Activated CD4-positive, alpha-beta memory T cell treated with anti-CD3 and anti-CD28 coated beads, Interleukin-2, amount 10 ng/mL, durations not matched to agents 7 days and 5 days (primary cell): ENCODE measurements around the gene LMX1B. TPM values are rescaled to one million over a fixed set of nuclear protein-coding genes. Genes with fewer than 3 reads are reported as not detected.
"Not testable (repeated sequence)": the region's sequence is repeated elsewhere in the genome, so short reads cannot be mapped to it uniquely, and the experiment has no call there.

Source experiments
- CTCF ChIA-PET: fragments of 350-600 bp; sonication (Branson Sonifier 250); formaldehyde crosslinking; loops from one replicate; lab custom pipeline; 2021; ENCODE audit warnings: antibody characterized with exemption, inconsistent platforms; lab: Charles Lee
- POLR2A ChIA-PET: fragments of 350-600 bp; sonication (Branson Sonifier 250); formaldehyde crosslinking; loops from one replicate; lab custom pipeline; 2021; ENCODE audit warnings: antibody characterized with exemption; lab: Charles Lee
- DNase-seq: peaks from one replicate; pipeline ENCODE4 v3.0.0-alpha.2; 2020
- H3K27ac Mint-ChIP-seq: one replicate; pipeline ENCODE4 v1.8.0; 2021; ENCODE audit warnings: mild to moderate bottlenecking, mixed read lengths
- H3K27me3 Mint-ChIP-seq: one replicate; pipeline ENCODE4 v1.8.0; 2021; ENCODE audit warnings: mixed read lengths
- H3K36me3 Mint-ChIP-seq: one replicate; pipeline ENCODE4 v1.8.0; 2021; ENCODE audit warnings: low read depth, mixed read lengths
- H3K4me1 Mint-ChIP-seq: one replicate; pipeline ENCODE4 v1.8.0; 2021; ENCODE audit warnings: mixed read lengths
- H3K4me3 Mint-ChIP-seq: one replicate; pipeline ENCODE4 v1.8.0; 2021; ENCODE audit warnings: mild to moderate bottlenecking, mixed read lengths
- H3K9me3 Mint-ChIP-seq: one replicate; pipeline ENCODE4 v1.8.0; 2021; ENCODE audit warnings: mixed read lengths
- total RNA-seq, 2 experiments: library from RNA; stranded (reverse); gene quantifications; one replicate each; pipeline ENCODE4 v1.2.3, GENCODE V29; 2021

Gene LMX1B
- total RNA-seq: not detected

- Mint-ChIP-seq H3K4me3 (peak within 1 kb of the TSS; percentile 58), H3K36me3 (peaks cover 7% of the 10 kb centered on the region), H3K9me3 (no peaks in the 10 kb centered on the region), H3K4me1 (peaks cover 23% of the 10 kb centered on the region), H3K27me3 (peaks cover 74% of the 10 kb centered on the region), H3K27ac (peak within 1 kb of the TSS; percentile 44)
- ChIA-PET POLR2A (no interaction called here), CTCF (interaction anchor here (0.6 to 1.3 kb wide), 2 partner anchors 77 to 1075 kb away, joined by 3 read pairs; no protein-coding TSS in a partner anchor)
- no peak for DNase-seq
These were observed at the start of gene LMX1B for GRCh38 chr9:126613651-126614050. TSS of gene LMX1B (plus strand) at chr9:126613928. CDS start at chr9:126614450, 522 bp downstream.

DNA sequence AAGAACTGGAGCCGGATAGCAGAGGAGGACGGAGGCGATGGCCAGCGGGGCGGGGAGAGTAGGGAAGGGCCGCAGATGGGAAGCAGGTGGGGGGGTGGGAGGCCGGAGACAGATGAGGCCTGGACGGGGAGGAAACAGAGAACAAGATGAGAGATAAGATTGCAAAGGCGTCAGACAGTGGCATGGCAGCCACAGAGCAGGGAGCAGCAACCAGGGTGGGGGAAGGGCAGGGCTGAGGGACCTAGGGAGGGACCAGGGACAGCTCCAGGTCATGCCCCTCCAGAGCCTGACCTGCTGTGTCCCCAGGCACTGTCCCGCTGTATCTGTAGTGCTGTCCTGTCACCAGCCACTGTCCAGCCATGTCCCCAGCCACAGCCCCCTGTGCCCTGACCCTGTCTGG lies 49.6 kb upstream of the LMX1B start:
- POLR2A ChIA-PET: interaction anchor here (1.2 kb wide), 1 partner anchor 14 kb away, joined by 3 read pairs; no protein-coding TSS in a partner anchor
- H3K27ac Mint-ChIP-seq: no peak overlapping the region
- H3K4me1 Mint-ChIP-seq: no peaks in the 10 kb centered on the region
- no peak for DNase-seq
- H3K36me3 Mint-ChIP-seq: no peaks in the 10 kb centered on the region
- peaks cover 48% of the 10 kb centered on the region for H3K27me3 Mint-ChIP-seq
- no peaks in the 10 kb centered on the region for H3K9me3 Mint-ChIP-seq
- CTCF ChIA-PET: no interaction called here
- H3K4me3 Mint-ChIP-seq: no peak overlapping the region

GRCh38 chr9:126564716-126565115 lies 49.0 kb upstream of the LMX1B start:
- no peak for DNase-seq
- no peak overlapping the region for H3K27ac Mint-ChIP-seq
- peaks cover 42% of the 10 kb centered on the region for H3K27me3 Mint-ChIP-seq
- no peaks in the 10 kb centered on the region for H3K9me3 Mint-ChIP-seq
- no peaks in the 10 kb centered on the region for H3K36me3 Mint-ChIP-seq
- no peaks in the 10 kb centered on the region for H3K4me1 Mint-ChIP-seq
- H3K4me3 Mint-ChIP-seq: no peak overlapping the region
- POLR2A ChIA-PET: no interaction called here
- CTCF ChIA-PET: no interaction called here

GRCh38 chr9:126565336-126566128 lies 48.2 kb upstream of the LMX1B start:
- Mint-ChIP-seq H3K4me3 (no peak overlapping the region), H3K9me3 (no peaks in the 10 kb centered on the region), H3K36me3 (no peaks in the 10 kb centered on the region), H3K27me3 (peaks cover 39% of the 10 kb centered on the region), H3K27ac (no peak overlapping the region), H3K4me1 (no peaks in the 10 kb centered on the region)
- no peak for DNase-seq
- ChIA-PET CTCF (no interaction called here), POLR2A (no interaction called here)

- Mint-ChIP-seq H3K4me3 (no peak overlapping the region), H3K27me3 (peaks cover 21% of the 10 kb centered on the region), H3K27ac (no peak overlapping the region), H3K9me3 (no peaks in the 10 kb centered on the region), H3K4me1 (no peaks in the 10 kb centered on the region), H3K36me3 (no peaks in the 10 kb centered on the region)
- POLR2A ChIA-PET: no interaction called here
- DNase-seq: no peak
- CTCF ChIA-PET: interaction anchor here (0.6 kb wide), 1 partner anchor 14 kb away, joined by 5 read pairs; no protein-coding TSS in a partner anchor
These were observed 44.7 kb upstream of the LMX1B start for GRCh38 chr9:126569036-126569435.

DNA sequence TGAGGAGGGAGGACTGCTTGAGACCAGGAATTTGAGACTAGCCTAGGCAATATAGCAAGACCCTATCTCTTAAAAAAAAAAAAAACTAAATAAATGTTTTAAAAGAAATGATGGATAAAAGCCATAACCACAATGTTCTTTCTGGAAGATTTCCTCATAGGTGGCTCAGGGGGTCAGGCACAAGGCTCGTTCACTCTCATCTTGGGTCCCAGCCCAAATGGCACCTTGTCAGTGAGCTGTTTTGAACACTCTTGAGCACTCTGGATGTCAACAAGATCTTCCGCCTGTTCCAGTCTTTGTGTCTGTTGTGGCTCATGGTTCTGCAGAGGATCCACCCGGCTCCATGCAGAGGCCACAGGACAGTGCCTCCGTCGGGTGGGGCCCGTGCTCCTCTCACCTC lies 35.7 kb upstream of the LMX1B start:
- Mint-ChIP-seq H3K36me3 (no peaks in the 10 kb centered on the region), H3K9me3 (no peaks in the 10 kb centered on the region), H3K4me3 (no peak overlapping the region), H3K4me1 (no peaks in the 10 kb centered on the region), H3K27me3 (peaks cover 9% of the 10 kb centered on the region), H3K27ac (no peak overlapping the region)
- POLR2A ChIA-PET: no interaction called here
- CTCF ChIA-PET: interaction anchor here (0.7 to 0.8 kb wide), 2 partner anchors 20 to 846 kb away, joined by 3 to 4 read pairs; partner anchors contain the start of gene ZNF79
- no peak for DNase-seq

DNA sequence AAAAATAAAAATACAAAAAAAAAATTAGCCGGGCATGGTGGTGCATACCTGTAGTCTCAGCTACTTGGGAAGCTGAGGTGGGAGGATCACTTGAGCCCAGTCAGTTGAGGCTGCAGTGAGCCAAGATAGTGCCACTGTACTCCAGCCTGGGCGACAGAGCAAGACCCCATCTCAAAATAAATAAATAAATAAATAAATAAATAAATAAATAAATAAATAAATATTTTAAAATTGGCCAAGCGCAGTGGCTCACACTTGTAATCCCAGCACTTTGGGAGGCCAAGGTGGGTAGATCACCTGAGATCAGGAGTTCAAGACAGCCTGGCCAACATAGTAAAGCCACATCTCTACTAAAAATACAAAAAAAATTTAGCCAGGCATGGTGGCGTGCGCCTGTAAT lies 33.4 kb upstream of the LMX1B start:
- DNase-seq, H3K27me3 Mint-ChIP-seq, H3K4me1 Mint-ChIP-seq, H3K36me3 Mint-ChIP-seq, H3K9me3 Mint-ChIP-seq, H3K27ac Mint-ChIP-seq, H3K4me3 Mint-ChIP-seq, POLR2A ChIA-PET: not testable (repeated sequence)
- CTCF ChIA-PET: interaction anchor here (1.3 kb wide), 1 partner anchor 22 kb away, joined by 3 read pairs; no protein-coding TSS in a partner anchor

DNA sequence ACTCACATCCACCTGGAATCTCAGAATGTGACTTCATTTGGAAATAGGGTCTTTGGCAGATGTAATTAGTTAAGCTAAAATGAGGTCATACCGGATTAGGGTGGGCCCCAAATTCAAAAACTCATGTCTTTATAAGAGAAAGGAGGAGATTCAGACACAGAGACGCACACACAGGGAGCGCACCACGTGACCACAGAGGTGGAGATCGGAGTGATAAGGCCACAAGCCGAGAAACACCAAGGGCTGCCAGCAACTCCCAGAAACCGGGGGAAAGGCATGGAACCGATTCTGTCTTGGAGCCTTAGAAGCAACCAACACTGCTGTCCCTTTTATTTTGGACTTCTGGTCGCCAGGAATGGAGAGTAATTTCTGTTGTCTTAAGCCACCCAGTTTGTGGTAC lies 31.8 kb upstream of the LMX1B start:
- POLR2A ChIA-PET: no interaction called here
- H3K4me3 Mint-ChIP-seq: no peak overlapping the region
- H3K4me1 Mint-ChIP-seq: no peaks in the 10 kb centered on the region
- H3K36me3 Mint-ChIP-seq: no peaks in the 10 kb centered on the region
- DNase-seq: no peak
- H3K27ac Mint-ChIP-seq: no peak overlapping the region
- H3K27me3 Mint-ChIP-seq: peaks cover 13% of the 10 kb centered on the region
- CTCF ChIA-PET: no interaction called here
- no peaks in the 10 kb centered on the region for H3K9me3 Mint-ChIP-seq

- Mint-ChIP-seq H3K36me3 (no peaks in the 10 kb centered on the region), H3K27me3 (peaks cover 13% of the 10 kb centered on the region), H3K4me1 (no peaks in the 10 kb centered on the region), H3K27ac (no peak overlapping the region), H3K4me3 (no peak overlapping the region), H3K9me3 (no peaks in the 10 kb centered on the region)
- POLR2A ChIA-PET: no interaction called here
- DNase-seq: no peak
- CTCF ChIA-PET: no interaction called here
These were observed 31.3 kb upstream of the LMX1B start for GRCh38 chr9:126582427-126582826.

GRCh38 chr9:126583144-126583760 lies 30.5 kb upstream of the LMX1B start:
- Mint-ChIP-seq H3K4me1 (no peaks in the 10 kb centered on the region), H3K27ac (no peak overlapping the region), H3K27me3 (peaks cover 15% of the 10 kb centered on the region), H3K9me3 (no peaks in the 10 kb centered on the region), H3K36me3 (no peaks in the 10 kb centered on the region), H3K4me3 (no peak overlapping the region)
- CTCF ChIA-PET: interaction anchor here (0.6 to 1.1 kb wide), 2 partner anchors 84 to 725 kb away, joined by 3 read pairs; no protein-coding TSS in a partner anchor
- DNase-seq: no peak
- POLR2A ChIA-PET: no interaction called here

DNA sequence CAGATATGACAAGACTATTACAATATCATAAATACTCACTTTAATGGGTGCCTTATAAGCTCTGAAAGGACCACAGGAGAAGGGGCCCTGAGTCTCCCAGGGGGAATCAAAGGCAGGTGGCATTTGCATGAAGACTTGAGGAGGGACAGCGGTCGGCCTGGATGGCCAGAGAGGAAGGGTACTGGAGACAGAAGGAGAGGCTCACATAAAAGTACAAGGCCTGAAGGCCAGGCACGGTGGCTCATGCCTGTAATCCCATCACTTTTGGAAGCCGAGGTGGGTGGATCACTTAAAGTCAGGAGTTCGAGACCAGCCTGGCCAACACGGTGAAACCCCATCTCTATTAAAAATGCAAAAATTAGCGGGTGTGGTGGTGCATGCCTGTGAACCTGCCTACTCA lies 29.1 kb upstream of the LMX1B start:
- Mint-ChIP-seq H3K4me1 (no peaks in the 10 kb centered on the region), H3K27ac (no peak overlapping the region), H3K4me3 (no peak overlapping the region), H3K36me3 (no peaks in the 10 kb centered on the region), H3K9me3 (no peaks in the 10 kb centered on the region), H3K27me3 (peaks cover 21% of the 10 kb centered on the region)
- CTCF ChIA-PET: interaction anchor here (0.6 to 0.7 kb wide), 2 partner anchors 67 to 241 kb away, joined by 3 read pairs; no protein-coding TSS in a partner anchor
- POLR2A ChIA-PET: no interaction called here
- DNase-seq: no peak

DNA sequence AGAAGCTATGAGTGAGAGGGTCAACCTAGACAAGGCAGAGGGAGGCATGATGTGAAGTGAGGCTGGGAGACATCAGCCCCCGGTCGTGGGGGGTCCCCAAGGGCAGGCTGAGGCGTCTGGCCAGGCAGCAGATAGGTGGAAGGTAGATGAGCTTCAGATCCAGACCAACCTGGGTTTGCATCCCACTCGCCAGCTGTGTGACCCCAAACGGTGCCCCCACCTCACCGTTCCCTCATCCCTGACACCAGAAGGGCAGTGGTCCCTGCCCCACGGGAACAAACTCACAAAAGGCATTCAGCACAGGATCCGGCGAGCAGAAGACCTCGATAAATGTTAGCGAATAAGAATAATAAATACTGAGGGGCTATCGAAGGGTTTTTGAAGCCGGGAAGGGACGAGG lies 27.5 kb upstream of the LMX1B start:
- no peak for DNase-seq
- Mint-ChIP-seq H3K4me1 (no peaks in the 10 kb centered on the region), H3K9me3 (no peaks in the 10 kb centered on the region), H3K36me3 (no peaks in the 10 kb centered on the region), H3K27ac (no peak overlapping the region), H3K4me3 (no peak overlapping the region), H3K27me3 (peaks cover 28% of the 10 kb centered on the region)
- POLR2A ChIA-PET: no interaction called here
- CTCF ChIA-PET: no interaction called here
